IPS DF 4.7 (cell line): ENCODE results near the gene VWA5B1.

Experiments used
- DNase-seq: peaks from one replicate; pipeline ENCODE4 v3.0.0-alpha.2; 2013; ENCODE audit warnings: low spot score; ENCODE audit errors: extremely low read depth

The VWA5B1 gene

DNA sequence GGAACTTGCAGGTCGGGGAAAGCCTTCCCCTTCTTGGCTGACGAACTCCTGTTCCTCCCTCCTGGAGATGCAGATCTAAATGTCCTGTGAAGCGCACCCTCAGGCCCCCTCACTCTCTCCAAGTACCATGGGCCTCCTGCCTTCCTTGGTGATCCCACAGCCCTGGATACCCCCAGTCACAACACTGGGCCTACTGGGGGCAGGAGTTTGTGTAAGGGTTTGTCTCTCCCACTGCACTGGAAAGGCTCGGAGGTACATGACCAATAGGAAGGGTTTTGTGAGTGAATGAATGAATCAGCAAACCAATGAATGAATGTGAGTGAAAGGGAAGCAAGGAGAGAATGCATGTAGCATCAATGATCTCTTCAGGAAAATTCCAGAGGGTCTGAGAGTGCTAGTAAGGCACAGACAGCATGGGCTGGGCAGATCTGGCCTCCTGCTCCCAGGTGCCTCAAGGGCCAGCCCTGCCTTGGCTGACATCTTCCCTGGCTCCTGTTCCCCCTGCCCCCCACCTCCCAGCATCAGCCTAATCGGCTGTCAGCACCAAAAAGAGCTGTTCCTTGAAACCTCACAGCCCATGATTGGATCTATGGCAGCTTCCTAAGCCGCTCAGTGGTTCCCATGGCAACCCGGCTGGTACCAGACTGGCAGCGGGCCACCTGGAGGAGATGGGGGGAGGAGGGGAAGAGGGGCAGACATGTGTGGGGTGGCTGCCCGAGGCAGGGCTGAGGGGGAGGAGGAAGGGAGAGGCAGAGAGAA lies 95.8 kb downstream of the VWA5B1 start:
- DNase-seq = no peak

DNA sequence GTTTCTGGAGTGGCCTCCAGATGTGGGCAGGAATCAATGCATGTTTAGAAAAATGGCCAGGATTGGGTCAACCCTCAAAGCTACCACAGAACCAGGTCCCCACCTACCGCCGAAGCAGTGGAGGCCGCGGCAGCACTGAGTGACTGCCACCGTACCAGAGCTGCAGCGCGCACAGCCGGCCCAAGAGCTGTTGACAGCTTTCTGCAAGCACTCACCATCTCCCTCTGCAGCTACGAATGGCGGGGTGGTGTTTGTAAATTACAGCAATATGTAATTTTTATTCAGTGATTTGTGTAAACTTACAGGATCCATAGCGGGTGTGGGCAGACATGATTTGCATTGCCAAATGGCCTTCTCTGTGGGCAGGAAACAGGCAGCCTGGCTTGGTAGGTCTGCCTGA lies 98.9 kb downstream of the VWA5B1 start:
- no peak for DNase-seq

DNA sequence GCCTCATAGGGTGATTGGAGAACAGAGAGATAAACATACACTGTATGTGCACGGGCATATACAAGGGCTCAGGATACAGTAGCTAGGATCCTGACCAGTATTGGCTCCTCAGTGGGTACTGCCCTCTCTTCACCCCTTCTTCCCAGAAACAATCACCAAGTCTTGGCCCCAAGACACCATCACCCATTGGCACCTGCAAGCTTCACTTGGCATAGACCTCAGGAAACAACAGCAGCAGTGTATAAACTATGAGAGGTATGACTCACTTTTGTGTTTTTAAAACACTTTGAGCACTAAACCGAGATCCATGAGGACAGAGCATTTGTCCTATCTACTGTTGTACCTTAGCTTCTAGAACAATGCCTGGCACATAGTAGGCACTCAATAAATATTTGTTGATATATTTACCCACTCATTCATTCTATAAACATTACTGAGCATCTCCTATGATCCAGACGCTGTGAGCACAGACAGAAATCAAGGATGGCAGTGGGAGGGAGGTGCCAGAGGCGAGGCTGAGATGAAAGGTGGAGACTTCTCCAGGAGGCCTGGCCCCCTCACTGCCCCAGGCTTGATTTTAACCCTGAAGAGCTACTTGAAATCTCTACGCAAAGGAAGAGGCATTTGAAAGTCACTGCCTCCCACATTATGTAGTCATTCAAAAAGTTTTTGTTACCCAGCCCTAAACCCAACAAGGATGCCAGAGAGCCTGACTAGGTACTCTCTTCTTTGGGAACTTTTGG lies 100.1 kb downstream of the VWA5B1 start:
- no peak for DNase-seq

DNA sequence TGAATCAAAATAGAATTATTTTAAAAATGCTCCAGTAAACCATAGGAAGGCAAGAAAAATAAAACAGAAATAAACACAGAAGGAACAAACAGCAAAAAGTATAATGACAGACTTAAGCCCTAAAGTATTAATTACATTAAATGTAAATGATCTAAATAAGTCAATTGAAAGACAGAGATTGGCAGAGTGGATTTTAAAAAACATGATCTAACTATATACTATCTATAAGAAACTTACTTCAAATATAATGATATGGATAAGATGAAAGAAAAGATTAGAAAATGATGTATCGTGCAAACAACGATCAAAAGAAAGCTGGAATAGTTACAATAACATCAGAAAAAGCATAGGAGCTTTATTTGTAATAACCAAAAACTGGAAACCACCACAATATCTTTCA lies 104.6 kb downstream of the VWA5B1 start:
- DNase-seq = no peak

DNA sequence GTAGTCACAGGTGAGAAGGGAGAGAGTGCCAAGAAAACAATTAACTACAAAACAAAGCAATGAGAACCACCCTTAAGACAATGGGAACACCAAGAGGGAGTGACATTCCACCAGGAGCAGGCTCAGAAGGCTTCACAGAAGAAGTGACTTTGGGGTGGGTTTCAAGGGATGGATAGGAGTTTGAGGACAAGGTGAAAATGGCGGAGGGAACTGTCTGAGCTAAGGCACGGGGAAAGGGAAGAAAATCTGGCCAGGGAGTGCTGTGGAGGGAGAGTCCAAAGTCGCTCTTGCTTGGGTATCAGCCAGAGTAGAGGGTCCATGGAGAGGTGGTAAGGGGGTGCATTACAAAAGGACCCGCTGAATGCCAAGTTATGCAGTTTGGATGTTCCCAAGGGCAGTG lies 108.1 kb downstream of the VWA5B1 start:
- DNase-seq = no peak

DNA sequence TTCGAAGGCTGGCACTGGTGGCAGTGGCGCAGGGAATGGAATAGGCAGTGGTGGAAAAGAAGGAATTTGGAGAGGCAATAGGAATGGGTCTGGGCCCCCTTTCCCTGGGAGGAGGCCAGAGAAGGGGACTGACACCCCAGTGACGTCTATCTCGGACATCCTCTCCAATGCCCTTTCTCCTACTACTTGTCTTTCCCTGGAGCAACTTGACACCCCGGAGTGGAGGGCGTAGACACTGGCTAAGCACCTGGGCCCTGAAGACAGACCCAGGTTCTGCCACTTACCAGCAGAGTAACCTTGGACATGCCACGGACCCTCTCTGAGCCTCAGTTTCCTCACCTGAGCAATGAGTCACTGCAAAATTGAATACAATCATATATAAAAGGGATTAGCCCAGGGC lies 108.5 kb downstream of the VWA5B1 start:
- DNase-seq = no peak

DNA sequence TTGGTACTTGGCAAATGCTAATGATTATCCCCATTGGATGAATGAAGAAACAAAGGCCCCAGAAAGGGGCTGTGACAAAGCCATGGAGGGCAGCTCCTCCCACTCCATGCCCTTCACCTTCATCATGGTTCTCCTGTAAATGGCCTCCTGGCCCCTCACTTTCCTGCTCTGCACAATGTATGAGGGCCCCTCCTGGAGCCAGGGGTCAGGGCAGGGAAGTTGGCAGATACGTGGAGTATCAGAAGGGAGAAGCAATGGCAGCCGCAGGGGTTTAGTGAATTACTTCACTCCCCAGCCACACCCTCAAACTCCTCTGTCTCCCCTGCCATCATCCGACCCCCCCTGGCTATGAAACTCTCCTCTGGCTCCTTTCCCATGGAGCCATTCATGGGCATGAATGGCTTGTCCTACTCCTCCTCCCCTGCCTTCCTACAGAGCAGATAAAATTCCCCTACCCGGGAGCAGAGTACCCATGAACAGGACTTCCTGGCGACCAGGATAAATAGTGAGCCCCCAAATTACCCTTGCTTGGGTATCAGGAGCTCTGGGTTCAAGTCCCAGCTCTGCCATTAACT lies 109.0 kb downstream of the VWA5B1 start:
- no peak for DNase-seq

DNA sequence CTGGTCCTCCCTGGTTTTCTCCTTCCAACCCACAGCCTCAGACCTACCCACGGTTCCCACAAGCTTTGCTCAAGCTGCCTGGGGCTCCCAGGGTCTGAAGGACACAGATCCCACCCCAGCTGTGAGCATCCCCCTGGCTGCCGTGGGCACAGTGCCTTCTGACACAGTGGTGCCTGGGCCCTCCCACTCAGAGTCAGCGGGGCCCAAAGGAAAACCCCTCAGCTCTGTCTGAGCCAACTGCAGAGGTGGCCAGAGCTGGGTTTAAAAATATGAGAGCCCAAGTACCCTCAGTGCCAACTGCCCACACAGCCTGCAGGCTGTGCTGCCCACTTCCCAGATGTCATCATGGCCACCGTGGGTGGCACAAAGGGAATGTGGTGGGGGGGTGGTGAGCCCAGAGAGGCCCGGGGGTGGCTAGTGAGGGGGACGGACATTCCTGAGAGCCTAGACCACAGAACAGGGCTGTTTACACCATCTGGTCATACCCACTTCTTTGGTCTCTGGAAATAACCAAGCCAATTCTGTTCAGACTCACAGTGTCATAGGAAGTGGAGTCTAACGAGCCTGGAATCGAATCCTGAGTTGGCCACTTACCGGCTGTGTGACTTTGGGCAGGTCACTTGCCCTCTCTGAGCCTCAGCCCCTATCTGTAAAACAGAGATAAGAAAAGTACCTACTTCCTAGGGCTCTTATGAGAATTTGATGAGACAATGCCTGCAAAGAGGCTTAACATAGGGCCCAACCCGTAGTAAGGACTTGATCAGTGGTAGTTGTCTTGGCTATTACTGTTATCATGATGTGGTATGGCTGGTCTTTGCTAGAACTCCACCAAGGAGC lies 109.9 kb downstream of the VWA5B1 start:
- DNase-seq = no peak

DNA sequence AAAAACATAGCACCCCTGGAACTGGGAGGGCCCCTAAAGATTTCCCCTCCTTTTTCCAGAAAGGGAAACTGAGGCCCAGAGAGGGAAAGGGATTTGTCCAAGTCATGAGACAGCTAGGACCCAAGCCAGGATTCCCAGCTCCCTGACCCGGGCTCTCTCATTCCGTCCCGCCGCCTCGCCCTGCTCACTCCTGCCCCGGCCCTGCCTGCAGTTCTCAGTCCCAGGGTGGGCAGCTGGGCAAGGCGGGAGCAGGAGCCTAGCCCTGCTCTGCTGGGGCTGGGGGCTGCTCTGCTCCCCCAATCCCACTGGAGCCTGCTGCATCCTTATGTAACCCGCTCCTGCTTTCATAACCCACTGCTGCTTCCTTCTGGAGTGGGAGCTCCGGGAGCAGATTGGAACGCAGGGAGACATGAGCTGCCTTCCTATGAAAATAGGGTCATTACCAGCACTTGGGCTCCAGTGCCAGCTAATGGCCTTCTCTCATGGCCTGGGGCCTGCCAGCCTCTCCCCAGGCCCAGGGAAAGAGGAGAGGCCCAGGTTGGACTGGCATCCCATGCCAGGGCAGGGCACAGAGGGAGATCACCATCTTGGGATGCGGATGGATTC lies 110.8 kb downstream of the VWA5B1 start:
- no peak for DNase-seq

DNA sequence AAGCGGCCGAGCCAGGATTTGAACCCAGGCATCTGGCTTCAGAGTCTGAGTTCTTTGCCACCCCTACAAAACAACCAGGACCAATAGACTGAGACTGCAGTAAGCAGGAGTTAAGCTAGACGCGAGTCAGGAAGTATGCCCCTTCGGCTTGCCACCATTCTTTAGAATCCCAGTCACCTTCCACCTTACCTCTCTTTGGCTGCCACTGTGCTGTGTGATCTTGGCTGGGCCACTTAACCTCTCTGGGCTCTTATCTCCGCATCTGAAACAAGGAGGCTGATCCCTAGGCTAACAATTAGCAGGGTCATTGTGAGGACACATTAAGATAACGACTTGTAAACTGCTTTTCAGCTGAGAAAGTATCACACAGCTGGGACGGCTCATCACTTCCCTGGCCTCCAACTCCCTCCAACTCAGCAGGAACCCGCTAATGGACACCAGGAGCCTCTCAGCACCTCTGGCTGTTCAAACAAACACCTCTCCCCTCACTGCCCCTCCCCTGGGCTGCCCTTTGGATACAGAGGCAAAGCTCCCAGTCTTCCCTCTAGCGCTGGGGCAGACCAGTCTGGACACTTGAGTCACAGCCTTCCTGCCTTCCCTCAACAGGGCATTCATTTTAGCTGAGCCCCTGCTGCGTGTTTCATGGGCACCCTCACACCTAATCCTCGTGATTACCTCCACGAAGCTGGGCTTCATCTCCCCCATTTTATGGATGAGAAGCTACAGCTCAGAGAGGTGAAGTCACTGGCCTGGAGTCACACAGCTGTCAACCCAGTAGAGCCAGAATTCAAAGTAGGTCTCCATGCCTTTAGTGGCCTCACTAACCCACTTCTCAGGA lies 112.1 kb downstream of the VWA5B1 start:
- DNase-seq = no peak

DNA sequence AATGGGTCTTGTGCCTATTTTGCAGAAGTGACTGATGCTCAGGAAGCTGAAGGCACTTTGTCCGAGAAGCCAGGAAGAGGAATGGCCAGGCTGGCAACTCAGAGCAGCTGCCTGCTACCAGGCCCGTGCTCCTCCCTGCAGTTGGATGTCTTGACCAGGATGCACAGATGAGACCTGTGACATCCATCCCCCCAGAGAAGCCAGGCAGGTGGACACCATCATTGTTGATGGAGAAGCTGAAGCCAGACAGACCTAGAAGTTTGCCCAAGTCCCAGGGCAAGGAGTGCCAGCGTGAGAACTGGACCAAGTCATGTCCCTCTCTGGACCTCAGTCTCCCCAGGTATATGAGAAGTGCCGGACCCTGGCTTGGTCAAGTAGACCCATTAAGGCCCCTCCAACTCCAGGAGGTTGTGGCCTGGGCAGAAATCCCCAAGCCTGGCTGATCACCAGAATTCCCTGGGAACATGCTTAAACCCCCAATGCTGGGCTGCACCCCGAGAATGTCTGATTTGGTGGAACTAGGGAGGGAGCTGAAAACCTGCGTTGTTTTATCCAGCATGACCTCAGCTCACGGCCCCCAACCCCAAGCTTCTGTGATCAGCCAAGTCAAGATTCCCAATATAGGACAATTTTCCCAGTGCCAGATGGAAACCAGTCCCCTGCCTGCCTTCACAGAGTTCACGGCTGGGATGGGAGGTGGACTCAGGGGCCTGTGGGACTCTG lies 112.9 kb downstream of the VWA5B1 start:
- no peak for DNase-seq

DNA sequence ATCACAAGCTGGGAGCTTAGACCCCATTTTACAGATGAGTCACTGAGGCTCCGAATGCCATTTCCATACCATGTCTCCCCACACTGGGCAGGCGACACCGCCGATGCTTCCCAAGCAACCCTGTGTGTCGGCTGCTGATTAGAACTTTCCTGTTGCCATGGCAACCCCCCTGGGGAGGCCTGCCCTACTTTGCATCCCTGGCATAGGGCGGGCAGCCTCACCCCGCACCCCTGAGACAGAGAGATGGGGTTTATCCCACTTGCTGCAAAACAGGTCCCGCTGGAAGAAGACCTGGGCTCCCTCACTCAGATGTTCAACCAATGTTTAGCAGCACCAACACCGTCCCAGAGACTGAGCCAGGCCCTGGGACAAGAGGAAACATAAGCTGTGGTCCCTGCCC lies 113.8 kb downstream of the VWA5B1 start:
- no peak for DNase-seq
